ENCODE results near the gene PRPF39.
"Not testable (repeated sequence)": the region's sequence is repeated elsewhere in the genome, so short reads cannot be mapped to it uniquely, and the experiment has no call there.

PRPF39 gene

DNA sequence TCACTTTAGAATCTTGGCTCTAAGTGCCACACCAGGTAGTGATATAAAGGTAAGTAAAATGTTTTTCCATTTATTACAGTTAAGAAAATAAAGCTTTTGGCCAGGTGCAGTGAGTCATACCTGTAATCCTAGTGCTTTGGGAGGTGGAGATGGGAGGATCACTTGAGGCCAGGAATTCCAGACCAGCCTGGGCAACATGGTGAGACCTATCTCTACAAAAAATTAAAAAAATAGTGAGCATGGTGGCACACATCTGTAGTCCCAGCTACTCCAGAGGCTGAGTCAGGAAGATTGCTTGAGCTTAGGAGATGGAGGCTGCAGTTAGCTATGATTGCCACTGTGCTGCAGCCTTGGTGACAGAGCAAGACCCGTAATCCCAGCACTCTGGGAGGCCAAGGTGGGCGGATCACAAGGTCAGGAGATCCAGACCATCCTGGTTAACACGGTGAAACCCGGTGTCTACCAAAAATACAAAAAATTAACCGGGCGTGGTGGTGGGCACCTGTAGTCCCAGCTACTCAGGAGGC lies 56.8 kb downstream of the PRPF39 start:
- DNase-seq (ENCODE audit: low spot score): no peak

- not testable (repeated sequence) for DNase-seq (ENCODE audit: low spot score)
These were observed 58.2 kb downstream of the PRPF39 start for GRCh38 chr14:45142083-45142482.

DNA sequence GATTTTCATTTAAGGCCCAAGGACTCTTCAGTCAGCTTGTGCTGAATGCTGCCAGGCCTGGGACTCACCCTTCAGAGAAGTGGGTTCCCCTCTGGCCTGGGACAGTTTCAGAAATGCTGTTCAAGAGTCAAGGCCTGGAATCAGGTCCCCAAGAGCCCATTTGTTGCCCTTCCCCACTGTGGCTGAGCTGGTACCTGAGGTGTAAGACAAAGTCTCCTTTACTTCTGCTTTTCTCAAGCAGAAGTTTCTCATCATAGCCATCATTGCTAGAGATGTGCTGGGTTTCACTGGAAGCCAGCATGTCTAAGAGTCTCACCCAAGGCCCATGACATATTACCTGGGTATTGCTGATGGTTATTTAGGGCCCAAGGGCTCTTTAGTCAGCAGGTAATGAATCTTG lies 60.7 kb downstream of the PRPF39 start:
- no peak for DNase-seq (ENCODE audit: low spot score)

- DNase-seq (ENCODE audit: low spot score): no peak
These were observed 61.3 kb downstream of the PRPF39 start for GRCh38 chr14:45145214-45145613.

DNA sequence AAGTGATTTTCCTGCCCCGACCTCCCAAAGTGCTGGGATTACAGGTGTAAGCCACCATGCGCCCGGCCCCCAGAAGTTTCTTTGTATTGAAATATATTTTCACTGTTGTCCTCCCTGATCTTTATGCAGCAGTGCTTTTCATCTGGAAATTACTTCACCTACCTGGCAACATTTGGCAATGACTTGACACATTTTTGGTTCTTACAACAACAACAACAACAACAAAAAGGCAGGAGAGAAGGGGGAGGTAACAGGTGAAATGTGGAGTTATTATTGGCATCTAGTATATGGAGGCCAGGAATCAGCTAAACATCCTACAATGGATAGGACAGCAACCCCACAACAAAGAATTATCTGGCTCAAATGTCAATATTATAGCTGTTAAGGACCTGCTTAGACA lies 65.7 kb downstream of the PRPF39 start:
- no peak for DNase-seq (ENCODE audit: low spot score)

GRCh38 chr14:45150386-45150890 lies 66.5 kb downstream of the PRPF39 start:
- DNase-seq (ENCODE audit: low spot score): no peak

DNA sequence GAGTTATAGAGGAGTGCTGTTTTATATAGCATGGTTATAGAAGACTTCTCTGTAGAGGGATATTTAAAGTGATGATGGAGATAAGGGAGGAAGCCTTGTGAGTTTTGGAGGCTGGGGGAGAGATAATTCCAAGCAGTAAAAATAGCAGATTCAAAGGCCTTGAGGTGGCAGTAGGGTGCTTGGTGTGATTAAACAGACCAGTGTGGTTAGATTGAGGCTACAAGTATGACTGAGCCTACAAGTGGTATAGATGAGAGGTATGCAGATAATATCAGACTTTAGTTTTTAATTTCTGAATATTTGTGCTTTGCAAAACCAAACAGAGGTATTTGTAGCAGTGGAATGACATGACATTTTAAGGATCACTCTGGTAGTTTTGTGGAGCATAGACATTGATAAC lies 72.2 kb downstream of the PRPF39 start:
- DNase-seq (ENCODE audit: low spot score): no peak

Data from SW480 (cell line).